Smooth muscle cell of the brain vasculature (primary cell): ENCODE results near the gene CHAD.

Experiments
- DNase-seq: peaks from one replicate; pipeline ENCODE4 v3.0.0-alpha.2; 2012; ENCODE audit warnings: low read depth, low spot score

Gene CHAD

DNA sequence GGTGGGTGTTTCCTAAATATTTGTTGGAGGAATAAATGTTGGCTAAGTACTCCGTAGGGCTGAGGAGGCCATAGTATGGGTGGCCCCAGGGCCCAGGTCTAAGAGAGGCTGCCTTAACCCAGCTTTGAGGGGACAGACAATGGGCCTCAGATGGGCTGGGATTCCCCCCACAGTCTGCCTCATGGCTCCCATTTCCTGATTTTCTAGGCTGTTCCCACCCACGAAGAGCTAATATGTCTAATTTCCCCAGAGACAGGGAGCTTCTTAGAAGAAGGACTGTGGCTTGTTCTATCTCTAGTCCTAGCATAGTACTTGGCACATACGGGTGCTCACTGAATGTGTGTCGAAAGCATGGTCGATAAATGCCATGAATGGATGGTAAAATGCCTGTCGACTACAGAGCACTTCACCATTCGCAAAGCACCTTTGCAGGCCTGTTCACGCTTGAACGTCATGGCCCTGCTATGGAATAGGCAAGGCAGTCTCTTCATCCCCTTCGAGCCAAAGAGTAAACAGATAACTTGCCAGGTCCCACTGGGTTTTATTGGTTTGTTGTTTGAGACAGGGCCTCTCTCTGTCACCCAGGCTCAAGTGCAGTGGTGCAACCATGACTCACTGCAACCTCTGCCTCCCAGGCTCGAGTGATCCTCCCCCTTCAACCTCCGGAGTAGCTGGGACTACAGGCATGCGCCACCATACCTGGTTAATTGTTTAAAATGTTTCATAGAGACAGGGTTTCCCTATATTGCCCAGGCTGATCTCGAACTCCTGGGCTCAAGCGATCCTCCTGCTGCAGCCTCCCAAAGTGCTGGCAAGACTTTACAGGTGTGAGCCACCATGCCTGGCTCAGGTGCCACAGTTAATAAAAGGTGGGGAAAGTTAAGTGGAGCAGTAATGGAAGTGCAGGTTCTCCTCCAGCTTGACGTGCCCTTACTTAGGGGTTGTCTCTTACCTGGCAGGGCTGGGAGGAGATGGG is 9.7 kb downstream of the CHAD start:
- no peak for DNase-seq

DNA sequence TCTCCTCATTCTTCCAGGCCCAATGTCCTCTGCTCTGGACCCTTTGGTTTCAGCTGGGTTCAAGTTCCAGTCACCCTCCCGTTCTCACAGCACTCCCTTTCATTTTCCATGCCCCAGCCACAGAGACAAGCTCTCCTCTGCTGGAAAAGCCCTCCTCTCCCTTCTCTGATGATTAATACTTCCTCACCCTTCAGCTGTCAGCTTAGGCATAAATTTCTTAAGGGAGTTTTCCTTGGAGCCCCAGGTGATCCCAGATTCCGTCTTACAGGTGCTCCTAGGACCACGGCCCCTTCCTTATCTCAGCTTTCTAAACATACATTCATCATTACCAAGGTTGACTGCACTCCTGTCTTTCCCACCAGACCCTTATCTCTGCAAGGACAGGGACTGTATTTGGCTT is 10.4 kb downstream of the CHAD start:
- DNase-seq: no peak

DNA sequence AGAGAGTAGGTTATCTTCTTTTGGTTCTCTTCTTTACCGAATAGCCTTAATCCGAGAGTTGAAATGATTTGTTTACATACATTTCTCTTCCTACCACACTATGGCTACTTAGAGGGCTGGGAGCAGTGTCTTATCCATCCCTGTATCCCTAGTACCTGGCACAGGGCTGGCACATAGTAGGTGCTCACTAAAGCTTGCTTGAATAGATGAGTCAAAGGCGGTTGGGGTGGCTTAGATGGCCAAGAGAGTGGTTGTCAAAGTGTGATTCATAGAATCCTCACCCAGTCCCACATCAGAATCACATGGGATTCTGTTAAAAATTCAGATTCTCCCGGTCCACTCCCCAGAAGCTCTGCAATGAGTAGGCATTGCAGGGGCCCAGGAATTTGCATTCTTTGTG is 11.1 kb downstream of the CHAD start:
- DNase-seq: no peak

DNA sequence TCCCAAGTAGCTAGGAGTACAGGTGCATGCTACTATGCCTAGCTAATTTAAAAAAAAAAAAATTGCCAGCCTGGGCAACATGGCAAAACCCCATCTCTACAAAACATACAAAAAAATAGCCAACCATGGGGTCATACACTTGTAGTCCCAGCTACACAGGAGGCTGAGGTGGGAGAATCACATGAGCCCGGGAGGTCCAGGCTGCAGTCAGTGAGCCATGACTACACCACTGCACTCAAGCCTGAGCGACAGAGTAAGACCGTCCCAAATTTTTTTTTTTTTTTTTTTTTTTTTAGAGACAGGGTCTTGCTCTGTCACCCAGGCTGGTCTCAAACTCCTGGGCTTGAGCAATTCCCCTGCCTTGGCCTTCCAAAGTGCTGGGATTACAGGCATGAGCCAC is 14.8 kb downstream of the CHAD start:
- DNase-seq: no peak

DNA sequence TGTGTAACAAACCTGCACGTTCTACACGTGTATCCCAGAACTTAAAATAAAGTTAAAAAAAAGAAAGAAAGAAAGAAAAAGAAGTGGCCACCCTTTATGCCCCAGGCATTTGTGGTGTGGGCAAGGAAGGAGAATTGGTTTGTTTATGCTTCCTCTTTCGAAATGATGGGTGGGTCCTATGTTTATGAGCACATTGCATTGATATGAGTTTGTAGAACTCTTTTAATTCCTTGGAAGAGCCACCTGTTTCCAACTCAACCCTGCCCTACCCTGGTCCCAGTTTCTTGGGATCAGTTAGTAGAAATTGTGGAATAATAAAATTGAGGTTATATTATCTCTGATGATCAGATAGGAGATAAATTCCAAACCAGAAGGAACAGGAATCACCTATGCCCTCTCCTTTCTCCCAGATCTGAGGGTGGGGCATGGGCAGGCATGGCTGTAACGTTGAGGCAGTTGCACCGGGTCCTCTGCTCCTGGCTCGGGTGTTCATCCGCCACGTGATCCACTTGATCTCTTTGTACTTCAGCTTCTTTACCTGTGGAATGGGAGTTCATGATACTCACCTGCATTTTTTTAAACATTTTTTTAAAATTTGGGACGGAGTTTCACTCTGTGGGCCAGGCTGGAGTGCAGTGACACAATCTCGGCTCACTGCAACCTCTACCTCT is 15.9 kb downstream of the CHAD start:
- DNase-seq: no peak

DNA sequence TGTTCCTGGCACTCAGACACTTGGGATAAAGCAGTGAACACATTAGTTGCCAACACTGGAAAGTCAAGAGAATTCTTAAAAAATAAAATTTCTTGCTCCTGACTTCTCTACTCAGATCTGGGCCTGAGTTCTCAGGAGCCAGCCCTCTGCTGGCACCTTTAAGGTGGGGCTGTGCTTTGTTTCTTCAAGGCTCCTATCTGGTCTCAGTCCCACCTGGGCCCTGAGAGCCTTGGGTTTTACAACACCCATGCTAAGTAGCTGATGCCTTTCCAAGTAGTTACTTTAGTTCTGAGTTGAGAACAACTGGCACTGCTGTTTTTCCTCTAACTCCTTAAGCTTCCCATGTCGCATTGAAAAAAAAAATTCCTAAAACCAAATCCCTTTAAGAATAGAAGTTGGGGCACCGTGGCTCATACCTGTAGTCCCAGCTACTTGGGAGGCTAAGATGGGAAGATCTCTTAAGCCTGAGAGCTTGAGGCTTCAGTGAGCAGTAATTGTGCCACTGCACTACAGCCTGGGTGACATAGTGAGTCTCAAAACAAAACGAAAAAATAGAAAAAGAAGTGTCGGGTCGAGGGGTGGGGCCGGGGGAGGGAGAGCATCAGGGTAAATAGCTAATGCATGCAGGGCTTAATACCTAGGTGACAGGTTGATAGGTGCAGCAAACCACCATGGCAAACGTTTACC is 16.6 kb downstream of the CHAD start:
- no peak for DNase-seq

DNA sequence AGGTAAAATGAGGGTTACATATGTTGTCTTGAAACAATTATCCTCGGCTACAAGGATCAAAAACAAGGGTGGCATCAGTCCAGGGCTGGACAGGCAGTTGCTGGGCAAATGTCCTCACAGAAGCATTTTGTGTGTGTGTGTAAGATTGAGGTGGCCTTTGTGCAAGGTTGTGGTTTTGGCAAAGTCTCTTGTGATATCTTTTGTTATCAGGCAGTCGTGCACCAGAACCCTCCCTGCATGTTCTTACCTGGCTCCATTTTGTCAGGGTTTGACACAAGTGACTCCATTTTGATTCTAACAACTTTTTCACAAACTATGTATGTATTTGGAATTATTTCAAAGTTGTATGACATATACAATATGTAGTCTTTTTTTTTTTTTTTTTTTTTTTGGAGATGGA is 20.0 kb downstream of the CHAD start:
- no peak for DNase-seq

DNA sequence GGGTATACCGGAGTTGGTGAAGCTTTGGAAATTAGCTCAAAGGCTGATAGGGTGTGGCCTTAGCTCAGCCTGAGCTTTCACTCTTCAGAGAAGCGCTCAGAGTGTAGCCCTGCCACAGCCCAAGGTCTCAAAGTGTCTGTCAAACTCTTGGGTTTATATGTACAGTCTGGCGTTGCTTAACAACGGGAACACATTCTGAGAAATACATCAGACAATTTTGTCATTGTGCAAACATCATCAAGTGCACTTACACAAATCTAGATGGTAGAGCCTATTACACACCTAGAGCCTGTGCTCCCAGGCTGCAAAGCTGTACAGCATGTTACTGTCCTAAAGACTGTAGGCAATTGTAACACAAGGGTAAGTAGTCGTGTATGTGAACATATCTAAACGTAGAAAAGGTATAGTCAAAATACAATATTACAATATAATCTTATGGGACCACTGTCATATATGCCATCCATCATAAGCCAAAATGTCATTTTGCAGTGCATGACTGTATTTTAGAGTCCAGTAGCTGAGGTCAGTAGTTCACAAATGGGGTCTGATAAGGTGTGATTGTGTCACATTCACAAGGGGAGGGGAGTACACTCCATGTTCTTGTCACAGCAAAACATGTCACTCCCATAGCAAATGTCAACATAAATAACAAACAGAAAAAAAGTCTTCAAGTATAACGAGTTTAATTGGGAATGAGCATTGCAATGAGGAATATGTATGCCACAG is 20.6 kb downstream of the CHAD start:
- no peak for DNase-seq

DNA sequence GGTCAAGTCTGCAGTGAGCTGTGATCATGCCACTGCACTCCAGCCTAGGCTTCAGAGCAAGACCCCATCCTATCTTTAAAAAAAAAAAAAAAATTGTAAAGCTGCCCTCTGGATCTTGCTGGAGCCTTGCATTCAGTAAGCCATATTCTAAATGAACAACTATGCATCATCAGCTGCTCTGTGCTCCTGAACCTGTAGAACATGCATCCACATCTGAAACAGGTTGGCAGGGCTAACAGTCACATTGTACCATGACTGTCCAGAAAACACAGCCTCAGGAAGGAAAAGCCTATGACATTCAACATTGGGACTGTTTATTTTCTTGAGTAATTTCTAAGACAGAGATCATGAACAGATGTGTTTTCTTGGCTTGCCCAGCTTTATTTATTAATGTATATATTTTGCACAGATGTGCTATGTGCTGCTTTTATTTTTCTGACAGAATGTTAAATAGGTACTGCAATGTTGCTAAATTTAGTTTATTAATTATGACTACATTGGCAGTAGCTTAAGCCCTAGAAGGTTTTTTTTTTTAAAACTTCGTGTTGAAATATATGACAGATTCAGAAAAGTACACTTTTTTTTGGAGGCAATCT is 22.9 kb downstream of the CHAD start:
- no peak for DNase-seq

DNA sequence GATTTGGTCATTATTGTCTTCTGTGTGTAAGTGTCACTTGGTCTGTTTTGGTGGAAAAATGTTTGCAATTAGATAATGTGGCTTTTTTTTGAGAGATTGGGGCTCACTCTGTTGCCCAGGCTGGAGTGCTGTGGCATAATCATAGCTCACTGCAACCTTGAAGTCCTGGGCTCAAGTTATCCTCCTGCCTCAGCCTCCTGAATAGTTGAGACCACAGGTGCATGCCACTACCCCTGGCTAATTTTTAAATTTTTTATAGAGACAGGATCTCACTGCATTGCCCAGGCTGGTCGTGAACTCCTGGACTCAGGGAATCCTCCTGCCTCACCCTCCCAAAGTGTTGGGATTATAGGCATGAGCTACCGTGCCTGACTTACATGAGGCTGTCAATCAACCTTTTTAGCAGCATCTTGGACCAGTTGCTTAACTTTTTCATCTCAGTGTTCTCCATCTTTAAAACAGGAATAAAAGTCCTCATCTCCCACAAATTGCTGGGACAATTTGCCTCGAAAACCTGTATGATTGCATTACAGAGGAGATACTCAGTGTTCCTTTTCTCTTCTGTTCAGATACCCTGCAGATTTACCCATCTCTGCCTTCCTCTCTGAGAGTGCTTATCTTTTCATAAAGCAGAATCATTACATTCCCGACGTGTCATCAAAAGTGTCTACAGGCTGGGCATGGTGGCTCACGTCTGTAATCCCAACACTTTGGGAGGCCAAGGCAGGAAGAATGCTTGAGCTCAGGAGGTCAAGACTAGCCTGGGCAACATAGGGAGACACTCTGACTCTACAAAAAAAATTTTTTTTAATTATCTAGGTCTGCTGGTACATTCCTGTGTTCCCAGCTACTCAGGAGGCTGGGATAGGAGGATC is 23.6 kb downstream of the CHAD start:
- no peak for DNase-seq

DNA sequence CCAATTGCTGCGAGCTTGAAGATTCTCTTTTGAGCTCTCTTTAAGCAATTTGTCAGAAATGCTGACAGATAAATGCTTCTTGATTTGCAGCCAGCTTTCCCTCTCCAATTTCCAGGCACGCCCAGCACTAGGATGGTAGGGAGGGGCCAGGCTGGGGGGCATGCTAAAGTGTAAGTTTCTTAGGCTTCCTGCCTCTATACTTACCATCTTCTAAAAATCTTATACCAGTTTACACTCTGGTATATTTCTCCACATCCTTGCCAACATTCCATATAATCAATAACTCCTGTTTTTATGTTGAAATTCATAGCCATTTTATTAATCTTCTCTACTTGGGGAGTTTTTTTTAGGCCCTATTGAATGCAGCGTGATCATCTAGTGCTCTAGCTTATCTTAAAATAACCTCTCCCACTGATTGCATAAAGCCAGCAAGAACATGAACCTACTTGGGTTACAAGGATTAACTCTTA is 25.1 kb downstream of the CHAD start:
- no peak for DNase-seq

DNA sequence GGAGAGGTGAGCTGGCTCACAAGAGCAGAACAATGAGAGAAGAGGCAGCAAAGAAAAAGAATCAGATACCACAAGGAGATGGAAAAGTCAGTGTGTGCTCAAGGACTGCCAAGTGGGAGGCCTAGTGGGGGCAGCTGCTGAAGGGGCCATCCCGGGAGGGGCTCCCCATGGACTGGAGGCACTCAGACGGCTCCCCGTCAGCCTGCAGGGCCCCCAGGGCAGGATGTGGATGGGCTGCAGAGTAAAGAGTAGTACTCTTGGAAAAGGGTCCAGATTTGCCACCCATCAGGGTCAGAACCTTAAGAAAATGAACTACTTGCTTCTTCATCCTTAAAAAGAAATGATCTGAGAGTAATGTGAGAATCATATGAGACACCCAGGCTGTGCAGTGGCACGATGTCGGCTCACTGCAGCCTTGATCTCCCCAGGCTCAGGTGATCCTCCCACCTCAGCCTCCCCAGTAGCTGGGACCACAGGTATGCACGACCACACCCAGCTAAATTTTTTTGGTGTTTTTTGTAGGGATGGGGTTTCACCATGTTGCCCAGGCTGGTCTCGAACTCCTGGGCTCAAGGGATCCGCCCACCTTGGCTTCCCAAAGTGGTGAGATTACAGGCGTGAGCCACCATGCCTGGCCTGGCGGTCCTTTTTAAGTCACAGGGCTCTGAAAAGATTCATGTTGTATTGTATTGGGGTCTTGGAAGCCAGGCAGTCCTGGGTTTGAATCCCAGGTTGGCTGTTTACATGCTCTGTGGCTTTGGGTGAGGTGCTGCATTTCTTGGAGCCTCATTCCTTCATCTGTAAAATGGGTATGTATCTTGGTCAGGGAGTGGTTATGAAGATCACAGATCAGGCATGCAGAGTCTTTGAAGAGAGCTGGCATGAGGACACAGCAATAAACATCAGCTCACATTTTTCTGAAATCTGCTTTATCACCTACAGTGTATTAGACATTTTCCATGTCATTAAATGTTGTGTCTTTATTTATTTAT is 27.5 kb downstream of the CHAD start:
- no peak for DNase-seq

DNA sequence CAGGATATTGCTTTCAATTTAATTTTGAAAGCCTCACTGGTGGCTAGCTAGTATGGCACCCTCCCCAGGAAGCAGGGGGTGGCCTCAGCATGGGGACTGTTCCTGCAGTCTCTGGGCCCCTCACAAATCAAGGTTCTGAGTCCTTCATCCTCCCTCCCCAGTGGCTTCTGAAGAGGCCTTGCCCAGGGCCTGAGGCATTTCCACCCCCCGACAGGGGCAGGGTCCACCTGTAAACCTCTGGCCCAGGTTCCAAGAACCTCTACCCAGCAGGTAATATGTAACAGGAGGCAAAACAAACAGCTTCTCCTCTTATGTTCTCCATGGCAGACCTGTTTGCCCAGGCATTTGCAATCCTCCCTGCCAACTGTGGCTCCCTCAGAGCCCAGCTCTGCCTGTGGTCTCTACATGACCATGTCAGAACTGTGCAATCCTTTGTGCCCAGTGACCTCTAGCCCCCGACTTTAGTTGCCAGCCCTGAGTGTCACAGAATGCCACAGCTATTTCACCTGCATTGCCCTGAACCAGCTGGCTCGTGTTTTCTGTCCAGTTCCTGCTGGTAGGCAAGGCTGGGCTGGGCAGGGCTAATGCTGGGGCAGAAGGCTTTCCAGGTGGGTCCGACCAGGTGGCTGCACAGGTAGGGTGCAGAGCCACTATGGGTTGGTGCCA is 28.4 kb downstream of the CHAD start:
- no peak for DNase-seq

DNA sequence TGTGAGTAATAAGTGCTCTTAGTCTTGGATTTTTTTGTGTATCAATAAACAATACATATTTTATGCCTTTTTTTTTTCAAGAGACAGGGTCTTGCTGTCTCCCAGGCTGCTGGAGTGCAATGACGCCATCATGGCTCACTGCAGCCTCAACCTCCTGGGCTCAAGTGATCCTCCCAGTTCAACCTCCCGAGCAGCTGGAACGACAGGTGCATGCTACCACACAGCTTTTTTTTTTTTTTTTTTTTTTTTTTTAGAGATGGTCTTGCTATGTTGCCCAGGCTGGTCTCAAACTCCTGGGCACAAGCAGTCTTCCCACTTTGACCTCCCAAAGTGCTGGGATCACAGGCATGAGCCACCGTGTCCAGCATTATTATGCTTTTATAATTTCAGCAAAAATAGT is 29.7 kb downstream of the CHAD start:
- no peak for DNase-seq

DNA sequence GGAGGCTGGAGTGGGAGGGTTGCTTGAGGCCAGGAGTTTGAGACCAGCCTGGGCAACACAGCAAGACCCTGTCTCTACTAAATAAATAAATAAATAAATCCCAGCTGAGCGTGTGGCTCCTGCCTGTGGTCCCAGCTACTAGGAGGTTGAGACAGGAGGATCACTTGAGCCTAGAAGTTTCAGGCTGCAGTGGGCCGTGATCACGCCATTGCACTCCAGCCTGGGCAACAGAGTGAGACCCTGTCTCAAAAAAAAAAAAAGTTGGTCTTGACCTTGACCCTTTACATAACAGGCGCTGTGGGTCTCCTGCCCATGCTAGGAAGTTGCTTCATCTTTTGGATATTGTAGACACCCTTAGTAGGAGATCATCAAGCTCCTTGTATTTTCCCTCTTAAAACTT is 31.3 kb downstream of the CHAD start:
- no peak for DNase-seq

DNA sequence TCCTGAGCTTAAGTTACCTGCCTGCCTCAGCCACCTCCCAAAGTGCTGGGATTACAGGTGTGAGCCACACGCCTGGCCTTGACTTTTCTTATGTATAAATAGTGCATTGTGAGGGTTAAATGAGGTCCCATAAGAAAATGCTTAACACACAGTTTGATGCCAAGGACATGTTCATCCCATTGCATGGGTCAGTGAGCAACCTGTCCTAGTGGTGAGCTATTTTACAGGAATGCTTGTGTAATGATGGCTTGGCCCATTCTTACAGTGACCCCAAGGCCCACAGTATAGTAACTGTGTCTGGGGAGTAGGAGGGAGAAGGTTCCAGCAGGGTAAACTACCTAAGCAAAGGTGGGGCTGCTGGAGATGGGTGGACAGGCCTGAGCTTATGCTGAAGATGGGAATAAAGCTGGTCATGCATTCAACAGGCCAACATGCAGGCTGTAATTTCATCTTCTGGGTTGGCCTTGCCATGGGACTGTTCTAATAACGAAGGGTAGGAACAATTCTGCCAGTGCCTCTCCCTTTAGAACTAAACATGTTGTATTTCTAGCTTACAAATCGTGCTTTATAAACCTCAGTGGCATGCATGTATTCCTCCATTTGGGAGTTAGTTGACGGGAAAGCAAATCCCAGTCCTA is 36.4 kb downstream of the CHAD start:
- DNase-seq: no peak

DNA sequence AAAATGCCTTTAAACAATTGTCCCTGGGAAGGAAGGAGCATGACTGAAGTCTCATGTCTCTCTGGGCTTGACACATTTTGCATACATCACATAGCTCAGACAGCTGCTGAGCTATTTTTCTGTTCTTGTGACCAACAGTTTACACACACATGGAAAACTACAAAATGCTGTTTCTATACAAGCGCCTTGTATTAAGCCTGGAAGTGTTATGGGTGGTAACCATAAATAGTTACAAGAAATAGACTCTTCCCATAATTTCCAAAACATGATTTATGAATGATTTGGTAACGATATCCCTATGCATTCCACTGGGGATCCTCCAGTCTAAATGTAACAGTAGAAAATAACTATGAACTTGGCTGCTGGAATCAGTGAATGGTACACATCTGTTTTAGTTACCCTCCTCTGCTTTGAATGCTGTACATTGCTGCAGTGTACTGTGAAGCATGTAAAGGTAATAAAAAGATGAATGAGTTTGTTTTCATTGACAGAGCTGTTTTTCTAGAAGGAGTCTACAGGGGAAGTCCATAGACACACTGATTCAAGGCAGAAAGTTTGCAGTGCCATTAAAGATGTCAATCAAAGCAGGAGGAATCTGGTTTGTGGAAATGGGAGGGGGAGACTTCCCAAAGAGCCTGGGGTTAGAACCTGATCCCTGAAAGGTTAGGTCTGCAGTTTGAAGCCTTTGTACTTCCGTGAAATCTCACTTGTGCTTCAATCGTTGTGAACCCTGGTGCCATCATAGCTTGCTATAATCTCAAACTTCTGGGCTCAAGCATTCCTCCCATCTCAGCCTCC is 37.7 kb downstream of the CHAD start:
- no peak for DNase-seq
